ENCODE results near the gene DLGAP1.

Gene DLGAP1

GRCh38 chr18:3995476-3996102 is 459.5 kb downstream of the DLGAP1 start:
- DNase-seq (ENCODE audit: low read depth) = peak; percentile 19

DNA sequence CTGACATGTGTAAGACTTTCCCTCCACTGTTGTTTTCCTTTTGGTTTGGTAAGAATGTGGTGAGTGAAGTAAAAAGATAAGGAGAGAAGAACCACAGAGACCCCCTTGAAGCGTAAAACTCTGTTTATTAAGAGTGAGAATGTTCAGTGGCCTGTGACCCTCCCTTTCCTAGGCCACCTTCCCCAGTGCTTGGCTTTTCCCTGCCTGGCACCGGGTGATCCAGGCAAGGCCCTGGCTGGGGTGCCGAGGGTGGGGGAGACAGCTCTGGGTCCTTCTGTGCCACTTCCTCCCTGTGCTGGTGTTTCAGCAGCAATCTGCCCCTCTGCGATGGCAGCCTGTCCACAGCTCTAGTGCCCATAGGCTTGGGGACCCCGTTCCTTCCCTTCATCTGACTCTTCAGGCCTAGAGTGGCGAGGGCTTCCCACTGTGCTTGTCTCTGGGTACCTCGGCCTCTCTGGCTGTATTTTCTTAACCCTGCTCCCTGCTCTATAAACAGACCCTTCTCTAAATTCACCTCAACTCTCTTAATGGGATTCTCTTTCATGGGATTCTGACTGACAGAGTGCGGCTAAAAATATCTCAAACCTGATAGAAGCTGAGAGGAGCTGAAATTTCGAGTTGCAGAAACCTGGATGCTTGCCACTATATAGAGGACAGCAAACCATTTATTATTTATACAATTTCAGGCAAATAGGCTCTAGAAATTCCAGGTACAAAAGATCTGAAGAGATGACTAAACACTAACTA is 461.0 kb downstream of the DLGAP1 start:
- DNase-seq (ENCODE audit: low read depth) = no peak

- no peak for DNase-seq (ENCODE audit: low read depth)
Measured at GRCh38 chr18:3985664-3986063, 469.4 kb downstream of the DLGAP1 start.

DNA sequence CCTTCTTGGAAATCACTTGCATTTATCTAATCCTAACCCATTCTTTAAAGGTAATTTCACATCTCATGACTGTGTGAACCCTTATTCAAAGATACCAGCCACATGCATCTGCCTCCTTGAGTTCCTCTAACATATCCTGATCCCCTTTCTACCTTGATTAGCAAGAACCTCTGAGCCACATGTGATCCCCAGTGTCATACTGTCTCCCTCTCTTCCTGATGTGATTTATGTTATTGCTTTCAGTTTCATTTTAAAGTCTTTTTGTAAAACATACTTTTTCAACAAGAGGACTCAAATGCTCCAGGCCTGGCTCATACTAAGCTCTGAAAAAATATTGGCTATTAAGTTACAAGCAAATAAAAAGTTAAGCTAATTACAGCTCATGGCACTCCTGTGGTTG is 470.1 kb downstream of the DLGAP1 start:
- DNase-seq (ENCODE audit: low read depth) = no peak

DNA sequence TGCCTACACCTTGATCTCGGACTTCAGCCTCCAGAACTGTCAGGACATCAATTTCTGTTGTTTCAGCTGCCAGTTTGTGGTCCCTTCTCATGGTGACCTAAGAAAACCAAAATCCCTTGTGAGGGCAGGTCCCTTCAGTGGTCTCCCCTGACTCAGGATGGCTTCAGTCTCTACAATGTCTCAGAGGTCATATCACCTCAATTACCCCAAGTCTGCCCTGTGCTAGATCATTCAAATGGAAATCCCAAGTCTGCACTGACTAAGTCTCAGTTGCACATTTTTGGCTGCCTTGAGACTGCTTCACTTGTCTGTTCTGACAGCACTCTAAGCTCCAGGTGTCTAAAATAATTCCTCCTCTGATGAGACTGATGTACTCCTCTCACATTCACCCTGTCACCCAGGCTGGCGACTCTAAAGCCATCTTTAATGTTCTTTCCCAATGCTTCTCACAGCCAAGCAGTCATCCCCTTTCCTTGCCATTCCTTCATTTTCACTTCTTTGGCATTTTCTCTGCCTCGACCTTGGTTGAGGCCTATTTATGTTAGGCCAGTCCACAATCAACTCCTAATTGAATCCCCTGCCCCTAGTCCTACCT is 470.8 kb downstream of the DLGAP1 start:
- no peak for DNase-seq (ENCODE audit: low read depth)

DNA sequence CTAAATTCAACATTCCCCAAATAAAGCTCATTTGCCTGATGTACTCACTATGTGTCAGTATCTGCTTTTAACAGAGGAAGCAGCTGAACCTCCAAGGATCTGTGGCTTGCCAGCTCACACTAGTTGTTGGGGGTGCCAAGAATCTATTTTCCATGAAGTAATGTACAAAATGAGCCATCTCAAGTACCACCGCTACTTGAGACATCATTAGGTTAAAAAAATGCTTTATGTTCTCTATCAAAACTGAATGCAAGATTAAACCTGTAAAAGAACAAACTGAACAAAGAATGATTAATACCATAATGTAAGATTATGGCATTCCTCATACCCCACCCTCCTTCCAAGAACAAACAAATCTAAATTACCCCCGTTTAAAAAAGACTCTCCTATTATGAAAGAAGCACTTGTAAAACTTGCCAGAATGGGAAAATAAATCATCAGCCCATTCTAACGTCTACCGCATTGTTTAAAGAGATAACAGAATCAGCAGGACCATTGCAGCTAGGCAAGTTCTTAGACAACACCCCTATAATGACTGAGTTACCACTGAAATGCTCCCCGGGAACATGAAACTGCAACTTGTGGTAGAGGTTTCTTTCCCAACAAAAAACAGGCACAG is 471.6 kb downstream of the DLGAP1 start:
- no peak for DNase-seq (ENCODE audit: low read depth)

- DNase-seq (ENCODE audit: low read depth) = no peak
Measured at GRCh38 chr18:3982541-3982940, 472.6 kb downstream of the DLGAP1 start.

- no peak for DNase-seq (ENCODE audit: low read depth)
Measured at GRCh38 chr18:3979024-3979423, 476.1 kb downstream of the DLGAP1 start.

DNA sequence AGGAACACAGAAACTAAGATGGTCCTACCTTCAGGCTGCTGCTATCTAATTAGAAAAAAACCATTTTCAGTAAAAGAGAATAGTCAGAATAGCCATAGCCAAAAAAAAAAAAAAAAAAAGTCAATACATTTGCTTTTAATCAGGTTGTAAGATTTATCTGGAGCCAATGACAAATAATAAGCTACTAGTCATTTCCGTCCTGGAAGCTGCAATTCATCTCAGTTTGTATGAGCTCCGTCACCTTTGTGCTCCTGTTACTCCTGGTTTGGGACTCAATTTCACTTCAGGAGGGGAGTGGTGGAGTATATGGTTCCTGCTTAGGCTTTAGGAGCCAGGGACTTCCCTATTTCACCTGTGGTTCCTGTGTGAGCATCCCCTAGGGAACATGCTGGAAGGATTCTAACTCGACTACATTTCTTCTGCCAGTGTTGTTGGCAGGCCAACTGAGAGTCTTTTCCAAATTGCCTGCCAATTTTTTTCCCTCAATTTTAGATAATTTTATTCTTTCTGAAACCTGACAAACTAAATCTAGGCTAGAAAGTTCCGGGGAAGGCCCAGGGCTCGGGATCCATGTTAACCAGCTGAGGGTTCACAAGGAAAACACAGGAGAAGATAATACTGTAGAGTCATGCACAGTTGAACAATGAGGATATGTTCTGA is 481.8 kb downstream of the DLGAP1 start:
- no peak for DNase-seq (ENCODE audit: low read depth)

DNA sequence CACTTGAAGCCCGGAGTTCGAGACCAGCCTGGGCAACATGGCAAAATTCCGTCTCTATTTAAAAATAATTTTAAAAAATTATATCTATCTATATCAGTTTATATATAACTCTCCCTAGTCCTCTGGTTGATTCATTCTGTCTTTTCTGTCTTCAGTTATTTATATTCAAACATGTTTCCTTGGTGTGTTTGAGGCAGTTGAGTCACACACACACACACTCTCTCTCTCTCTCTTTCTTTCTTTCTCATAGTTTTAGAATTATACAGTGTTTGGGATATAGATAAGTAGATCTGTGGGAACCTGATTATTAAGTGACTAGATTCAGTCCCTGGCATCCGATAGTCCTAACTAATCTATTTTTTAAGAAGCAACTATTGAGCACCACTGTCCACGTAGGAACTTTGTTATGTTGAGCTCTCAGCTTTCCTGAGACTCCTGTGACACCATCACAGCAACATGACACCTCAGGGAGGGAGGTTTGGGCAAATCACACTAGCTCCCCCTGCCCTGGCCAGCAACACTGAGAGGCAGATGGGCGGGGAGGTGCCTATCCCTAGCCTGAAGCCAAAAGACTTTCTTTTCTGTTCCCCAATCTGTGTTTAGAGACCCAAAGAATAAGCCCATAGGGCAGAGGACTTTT is 482.7 kb downstream of the DLGAP1 start:
- DNase-seq (ENCODE audit: low read depth) = no peak

- DNase-seq (ENCODE audit: low read depth) = no peak
Measured at GRCh38 chr18:3970929-3971328, 484.2 kb downstream of the DLGAP1 start.

DNA sequence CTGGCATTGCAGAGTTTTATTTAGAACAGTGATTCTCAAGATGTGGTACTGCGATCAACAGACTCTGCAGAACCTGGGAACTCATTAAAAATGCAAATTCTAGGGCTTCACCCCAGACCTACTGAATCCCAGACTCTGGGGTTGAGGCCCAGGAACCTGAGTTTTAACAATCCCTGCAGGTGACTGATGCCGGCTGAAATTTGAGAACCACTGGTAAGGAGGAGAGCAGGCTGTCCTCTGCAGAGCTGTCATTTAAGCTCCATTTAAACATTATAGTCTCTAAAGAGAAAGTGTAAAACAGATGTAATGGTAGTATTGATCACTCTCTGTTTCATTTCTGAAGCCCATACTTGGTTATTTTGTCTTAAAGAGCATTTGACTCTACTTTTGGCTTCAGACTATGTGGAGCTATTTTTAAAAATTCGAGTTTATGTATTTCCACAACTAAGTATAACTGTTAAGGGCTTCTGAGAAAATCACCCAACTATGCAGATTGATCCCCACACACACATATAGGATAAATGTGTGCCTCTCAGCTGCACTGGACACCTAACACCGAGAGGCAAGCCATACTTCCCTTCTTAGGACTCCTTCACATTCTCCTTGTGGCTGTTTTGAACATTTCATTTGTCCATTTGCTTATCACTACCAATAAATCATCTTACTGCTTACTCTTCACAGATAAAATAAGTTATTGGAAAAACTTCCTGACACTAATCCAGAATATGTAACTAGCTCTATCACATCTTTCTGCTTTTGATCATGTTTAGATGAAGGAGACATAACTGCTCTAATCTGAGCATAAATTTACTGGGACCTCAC is 487.5 kb downstream of the DLGAP1 start:
- no peak for DNase-seq (ENCODE audit: low read depth)

DNA sequence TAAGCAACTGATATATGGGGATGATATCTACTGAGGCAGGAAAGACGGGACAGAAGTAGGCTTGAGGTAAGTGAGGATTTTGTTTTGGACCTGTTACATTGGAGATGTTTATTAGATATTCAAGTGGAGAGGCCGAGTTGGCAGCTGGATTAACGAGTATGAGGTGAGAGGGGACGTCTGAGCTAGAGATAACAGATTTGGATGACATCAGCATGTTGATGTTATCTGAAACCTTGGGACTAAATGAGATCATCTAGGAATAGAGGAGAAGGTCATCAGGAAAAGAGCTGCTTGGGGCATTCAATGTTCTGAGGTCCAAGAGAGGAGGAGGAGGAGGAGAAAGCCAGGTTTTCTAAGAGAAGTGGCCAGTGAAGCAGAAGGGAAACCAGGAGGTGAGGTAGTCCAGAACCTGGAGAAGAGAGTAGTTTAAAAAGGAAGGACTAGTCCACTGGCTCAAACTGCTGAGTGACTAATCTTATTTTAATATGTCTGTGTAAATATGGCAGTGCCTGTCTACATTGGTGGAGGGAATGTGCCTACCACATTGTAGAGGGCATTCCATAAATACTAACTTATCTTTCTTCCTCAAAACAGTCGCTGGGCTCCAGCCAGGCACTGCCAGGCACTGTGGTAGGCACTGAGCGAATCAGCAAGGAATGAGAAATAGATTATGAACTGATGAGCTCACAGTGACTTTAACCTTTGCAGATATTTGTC is 488.3 kb downstream of the DLGAP1 start:
- no peak for DNase-seq (ENCODE audit: low read depth)

DNA sequence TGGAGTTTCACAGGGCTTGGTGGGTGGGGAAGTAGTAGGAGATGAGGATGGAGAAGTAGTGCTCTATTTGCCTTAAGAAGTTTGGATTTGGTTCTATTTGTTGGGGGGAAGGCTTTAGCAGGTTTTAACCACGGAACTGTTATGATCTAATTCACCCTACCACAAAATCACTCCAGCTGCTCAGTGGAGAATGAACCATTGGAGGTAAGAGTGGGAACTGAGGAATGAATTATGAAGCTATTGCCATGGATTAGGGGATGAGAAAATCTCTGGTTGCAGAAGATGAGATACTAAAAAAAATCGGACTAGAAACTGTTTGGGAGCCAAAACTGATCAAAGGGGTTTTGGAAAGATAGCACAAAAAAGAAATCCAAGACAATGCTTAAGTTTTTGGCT is 488.9 kb downstream of the DLGAP1 start:
- DNase-seq (ENCODE audit: low read depth) = no peak

GRCh38 chr18:3960977-3961376 is 494.1 kb downstream of the DLGAP1 start:
- DNase-seq (ENCODE audit: low read depth) = no peak

- DNase-seq (ENCODE audit: low read depth) = no peak
Measured at GRCh38 chr18:3960142-3960541, 495.0 kb downstream of the DLGAP1 start.

- no peak for DNase-seq (ENCODE audit: low read depth)
Measured at GRCh38 chr18:3952031-3952430, 503.1 kb downstream of the DLGAP1 start.

DNA sequence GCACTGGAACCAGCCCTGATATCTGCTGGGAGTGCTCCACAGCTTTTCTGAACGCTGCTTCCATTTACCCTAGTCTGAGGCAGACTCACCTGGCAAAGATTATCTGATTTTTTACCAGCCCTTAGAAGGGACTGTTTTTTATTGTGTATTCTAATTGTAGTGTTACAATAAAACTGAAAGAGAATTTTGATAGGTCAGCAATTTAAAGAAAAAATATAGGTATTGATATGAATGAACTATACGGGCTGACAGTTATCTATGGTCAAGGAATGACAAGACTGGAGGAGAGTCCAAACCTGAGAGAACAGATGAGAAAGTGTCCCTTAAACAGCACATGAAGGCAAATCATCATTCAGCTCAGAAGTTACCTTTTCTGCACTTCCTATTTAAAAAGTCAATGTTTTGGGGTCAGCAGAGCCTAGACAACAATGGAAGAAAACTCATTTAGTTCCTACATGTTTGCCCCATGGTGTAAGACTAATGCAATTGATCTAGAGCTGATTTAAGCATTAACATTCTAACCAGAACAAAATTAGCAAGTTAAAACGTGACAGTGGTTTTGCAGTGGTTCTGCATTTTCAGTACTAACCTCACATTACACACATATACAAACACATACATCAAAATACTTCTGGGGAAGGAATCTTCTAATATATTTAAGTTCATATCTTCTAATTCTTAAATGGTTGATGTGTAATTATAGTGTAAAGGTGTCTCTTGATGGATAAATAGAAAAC is 504.3 kb downstream of the DLGAP1 start:
- DNase-seq (ENCODE audit: low read depth) = no peak

DNA sequence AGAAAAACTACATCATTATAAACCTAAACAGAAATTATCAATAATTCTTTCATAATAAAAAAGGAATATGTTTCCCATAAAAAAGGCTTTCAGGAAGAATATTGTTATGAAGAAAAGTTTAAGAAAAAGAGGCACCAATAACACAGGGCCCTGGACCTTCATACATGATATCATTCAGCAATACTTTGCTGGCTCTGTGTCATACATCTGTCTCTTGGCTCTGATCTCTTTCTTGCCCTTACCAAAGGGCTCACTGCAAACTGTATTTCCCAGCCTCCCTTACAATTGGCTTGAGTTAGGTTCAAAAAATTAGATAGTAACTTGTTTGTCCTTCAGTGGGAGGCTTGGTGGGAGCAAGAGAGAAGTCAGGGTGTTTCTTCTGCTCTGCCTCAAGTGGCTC is 506.1 kb downstream of the DLGAP1 start:
- no peak for DNase-seq (ENCODE audit: low read depth)

GRCh38 chr18:3947383-3947782 is 507.7 kb downstream of the DLGAP1 start:
- DNase-seq (ENCODE audit: low read depth) = no peak

Data from T follicular helper cell (primary cell).